HL-60 (cell line): Measurements from ENCODE around the gene LANCL2.

Experiments used
- CTCF ChIP-seq: IDR thresholded peaks from one replicate; pipeline ENCODE4 v1.5.1; 2011; ENCODE audit warnings: low read length, control low read depth, inconsistent platforms; ENCODE audit not compliant: insufficient read depth
- GABPA ChIP-seq: IDR thresholded peaks from 2 replicates; pipeline ENCODE4 v1.6.1; 2012; ENCODE audit warnings: low read depth
- REST ChIP-seq: IDR thresholded peaks from 2 replicates; pipeline ENCODE4 v1.6.1; 2012; ENCODE audit warnings: low read depth; ENCODE audit not compliant: insufficient replicate concordance
- SPI1 ChIP-seq: IDR thresholded peaks from 2 replicates; pipeline ENCODE4 v1.6.1; 2012; ENCODE audit warnings: low read depth, mild to moderate bottlenecking, borderline replicate concordance

- TF ChIP-seq CTCF (no peak), GABPA (no peak), REST (no peak), SPI1 (no peak)
Measured at GRCh38 chr7:55344840-55345239, 20.3 kb upstream of the LANCL2 start.
